Common myeloid progenitor, CD34-positive (primary cell): Measurements from ENCODE around the gene CPNE6.
A peak's percentile ranks its signal among the peaks of the same experiment; 100 is the strongest.

Experiments used
- CTCF ChIA-PET: fragments of 350-600 bp; sonication (Branson Sonifier 250); formaldehyde crosslinking; loops from one replicate; lab custom pipeline; 2021; ENCODE audit warnings: antibody characterized with exemption; lab: Charles Lee
- POLR2A ChIA-PET: fragments of 350-600 bp; sonication (Branson Sonifier 250); formaldehyde crosslinking; loops from one replicate; lab custom pipeline; 2021; ENCODE audit warnings: antibody characterized with exemption; lab: Charles Lee
- DNase-seq, 3 donors: peaks; one replicate each; pipeline versions ENCODE4 v3.0.0 to v3.0.0-alpha.2; 2013
- H3K27ac ChIP-seq, 2 experiments: 1 replicate in 1 of 2; 2 replicates in 1 of 2; pipeline ENCODE4 v1.7.0; 2013; ENCODE audit warnings: inconsistent platforms in 2 of 2, low read length in 2 of 2, mild to moderate bottlenecking in 2 of 2, low read depth in 1 of 2, moderate library complexity in 1 of 2; ENCODE audit not compliant: severe bottlenecking in 2 of 2, insufficient read depth in 1 of 2, poor library complexity in 1 of 2
- H3K27me3 ChIP-seq, 5 experiments: replicated peaks in 2 of 5; 1 replicate in 3 of 5; 2 replicates in 2 of 5; pipeline versions ENCODE4 v1.6.1 to v1.7.0; 2013; ENCODE audit warnings: low read length in 4 of 5, mild to moderate bottlenecking in 2 of 5, moderate library complexity in 2 of 5, inconsistent platforms in 1 of 5; ENCODE audit not compliant: insufficient read depth in 5 of 5, control insufficient read depth in 4 of 5
- H3K36me3 ChIP-seq, 4 experiments: 1 replicate in 2 of 4; 2 replicates in 2 of 4; pipeline versions ENCODE4 v1.6.1 to v1.7.0; 2013; ENCODE audit warnings: low read length in 3 of 4, control low read depth in 1 of 4, mild to moderate bottlenecking in 1 of 4; ENCODE audit not compliant: control insufficient read depth in 4 of 4, insufficient read depth in 4 of 4
- H3K4me1 ChIP-seq, 4 experiments: 1 replicate in 3 of 4; 2 replicates in 1 of 4; pipeline versions ENCODE4 v1.6.1 to v1.7.1; 2013; ENCODE audit warnings: low read length in 3 of 4, mild to moderate bottlenecking in 3 of 4, control low read depth in 1 of 4, inconsistent platforms in 1 of 4, moderate library complexity in 1 of 4; ENCODE audit not compliant: control insufficient read depth in 4 of 4, insufficient read depth in 4 of 4; ENCODE audit errors: control extremely low read depth in 1 of 4
- H3K4me3 ChIP-seq, 7 experiments: 1 replicate in 4 of 7; 2 replicates in 3 of 7; pipeline versions ENCODE4 v1.5.1 to v1.7.0; 2013; ENCODE audit warnings: mild to moderate bottlenecking in 7 of 7, low read length in 6 of 7, moderate library complexity in 6 of 7, inconsistent platforms in 2 of 7, low read depth in 2 of 7, control low read depth in 1 of 7; ENCODE audit not compliant: insufficient read depth in 4 of 7, control insufficient read depth in 1 of 7; ENCODE audit errors: extremely low read depth in 1 of 7
- H3K9me3 ChIP-seq, 5 experiments: 1 replicate in 4 of 5; 2 replicates in 1 of 5; pipeline versions ENCODE4 v1.6.1 to v1.7.1; 2013; ENCODE audit warnings: low read length in 4 of 5, mild to moderate bottlenecking in 2 of 5, inconsistent platforms in 1 of 5, low read depth in 1 of 5, moderate library complexity in 1 of 5; ENCODE audit not compliant: control insufficient read depth in 4 of 5, insufficient read depth in 2 of 5; ENCODE audit errors: control extremely low read depth in 1 of 5
- WGBS: methylation state at CpG from one replicate; pipeline ENCODE4 v1.1.5; 2013; ENCODE audit not compliant: insufficient coverage; 5-methylcytosine and 5-hydroxymethylcytosine counted together

CPNE6 gene

DNA sequence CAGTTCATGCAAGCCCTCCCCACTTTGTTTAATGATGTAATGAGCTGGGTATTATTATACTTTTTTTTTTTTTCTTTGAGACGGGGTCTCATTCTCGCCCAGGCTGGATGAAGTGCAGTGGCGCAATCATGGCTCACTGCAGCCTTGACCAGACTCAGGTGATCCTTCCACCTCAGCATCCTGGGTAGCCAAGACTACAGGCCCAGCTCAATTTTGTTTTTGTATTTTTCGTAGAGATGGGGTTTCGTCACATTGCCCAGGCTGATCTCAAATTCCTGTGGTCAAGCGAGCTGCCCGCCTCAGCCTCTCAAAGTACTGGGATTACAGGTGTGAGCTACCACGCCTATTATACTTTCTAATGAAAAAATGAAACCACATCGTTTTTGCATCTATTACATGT, 38.7 kb downstream of the CPNE6 start:
- ChIA-PET CTCF (interaction anchor here (0.6 to 11.6 kb wide), 21 partner anchors 9 to 805 kb away, joined by 3 to 188 read pairs (median 4); partner anchors contain the start of genes CARMIL3, CHMP4A, EMC9 and FITM1), POLR2A (no interaction called here)
- Histone ChIP-seq H3K9me3 (peaks cover 0 to under 1% (median 0%) of the 10 kb centered on the region in 5 experiments), H3K36me3 (peaks cover 0 to 1% (median 0%) of the 10 kb centered on the region in 4 experiments), H3K27me3 (no peaks in the 10 kb centered on the region), H3K4me3 (no peak overlapping the region), H3K27ac (no peak overlapping the region), H3K4me1 (peaks cover 3 to 28% (median 12%) of the 10 kb centered on the region in 4 experiments)
- no peak for DNase-seq
- WGBS, result 95% methylated on average over 6 of the region's 9 CpGs

DNA sequence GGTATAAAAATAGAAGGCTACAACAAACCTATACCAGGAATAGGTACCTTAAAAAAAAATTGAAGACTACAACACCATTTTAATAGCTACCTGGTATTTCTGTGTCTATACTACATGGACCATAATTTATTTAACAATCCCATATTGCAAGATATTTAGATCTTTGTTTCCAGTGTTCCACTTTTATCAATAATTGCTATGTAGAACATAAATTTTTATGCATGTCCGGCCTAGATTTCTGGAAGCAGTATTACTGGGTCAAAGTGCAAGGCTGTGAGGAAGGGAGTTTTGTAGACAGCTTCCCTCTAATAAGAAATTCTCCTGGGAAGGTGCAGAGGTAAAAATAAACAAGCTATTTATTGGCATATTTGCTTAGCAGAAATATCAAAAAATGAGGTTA, 39.2 kb downstream of the CPNE6 start:
- Histone ChIP-seq H3K27me3 (no peaks in the 10 kb centered on the region), H3K9me3 (no peaks in the 10 kb centered on the region), H3K4me1 (peaks cover 3 to 32% (median 14%) of the 10 kb centered on the region in 4 experiments), H3K27ac (no peak overlapping the region), H3K4me3 (no peak overlapping the region), H3K36me3 (no peaks in the 10 kb centered on the region)
- POLR2A ChIA-PET, result no interaction called here
- no peak for DNase-seq
- WGBS, result no CpG with 5 or more reads among the region's 1 CpG
- CTCF ChIA-PET, result interaction anchor here (0.7 to 11.6 kb wide), 17 partner anchors 9 to 102 kb away, joined by 3 to 188 read pairs (median 5); partner anchors contain the start of genes CARMIL3, CHMP4A, FITM1 and IRF9

DNA sequence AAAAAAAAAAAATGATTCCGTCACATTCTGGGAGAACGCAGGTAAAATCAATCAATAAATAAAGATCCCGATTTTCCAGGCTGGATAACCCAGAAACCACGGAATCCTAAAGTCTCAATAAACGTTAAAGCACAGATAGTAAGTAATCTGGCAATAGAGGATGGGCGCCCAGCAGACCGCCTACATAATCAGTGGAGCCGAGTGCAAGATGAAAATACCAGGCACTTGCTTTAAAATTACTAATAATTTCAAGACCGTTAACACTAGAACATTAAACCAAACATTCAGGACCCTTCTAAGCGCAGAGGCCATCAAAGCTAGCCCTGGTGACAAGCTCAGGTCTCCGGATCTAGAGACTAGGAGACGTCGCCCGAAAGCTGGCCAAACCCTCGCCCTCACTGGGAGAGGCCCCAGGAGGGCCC, 42.0 kb downstream of the CPNE6 start:
- 13% methylated on average over 12 of the region's 15 CpGs for WGBS
- POLR2A ChIA-PET, result interaction anchor here (0.6 to 2.4 kb wide), 8 partner anchors 19 to 75 kb away, joined by 3 to 11 read pairs (median 6); partner anchors contain the start of genes EMC9, IPO4, IRF9 and PCK2
- Histone ChIP-seq H3K27ac (peak overlapping the region; percentile 95 to 98), H3K9me3 (no peaks in the 10 kb centered on the region), H3K4me1 (peaks cover 11 to 40% (median 26%) of the 10 kb centered on the region in 4 experiments), H3K4me3 (peak overlapping the region; percentile 51 to 98 (median 91)), H3K36me3 (peaks cover 6 to 21% (median 14%) of the 10 kb centered on the region in 4 experiments), H3K27me3 (no peaks in the 10 kb centered on the region)
- peak in 1 of 3 donors; percentile 40 for DNase-seq
- CTCF ChIA-PET, result interaction anchor here (0.8 to 7.7 kb wide), 6 partner anchors 18 to 56 kb away, joined by 3 to 46 read pairs (median 16); partner anchors contain the start of genes FITM1, PCK2 and PSME1

- peak; percentile 91 to 96 (median 93) for DNase-seq
- ChIA-PET CTCF (interaction anchor here (0.8 to 7.7 kb wide), 15 partner anchors 12 to 123 kb away, joined by 3 to 46 read pairs (median 4); partner anchors contain the start of genes FITM1, IRF9, PCK2 and PSME1), POLR2A (interaction anchor here (0.6 to 2.4 kb wide), 12 partner anchors 12 to 75 kb away, joined by 3 to 11 read pairs (median 5); partner anchors contain the start of genes EMC9, IPO4, IRF9 and PCK2)
- H3K27me3 ChIP-seq, result no peaks in the 10 kb centered on the region
- no peaks in the 10 kb centered on the region for H3K9me3 ChIP-seq
- WGBS, result 0% methylated on average over 42 of the region's 42 CpGs
- H3K27ac ChIP-seq, result peak overlapping the region; percentile 95 to 98
- H3K36me3 ChIP-seq, result peaks cover 11 to 27% (median 20%) of the 10 kb centered on the region in 4 experiments
- H3K4me1 ChIP-seq, result peaks cover 10 to 35% (median 20%) of the 10 kb centered on the region in 4 experiments
- peak overlapping the region; percentile 51 to 98 (median 91) for H3K4me3 ChIP-seq
These were observed 42.6 kb downstream of the CPNE6 start for GRCh38 chr14:24113801-24114531.

GRCh38 chr14:24114532-24115421, 43.4 kb downstream of the CPNE6 start, which contains the start of the genes DCAF11 and NRL:
Gene DCAF11, plus strand, starts transcription at chr14:24114777. Its CDS starts 818 bp downstream, at chr14:24115595.
Gene NRL, minus strand, starts transcription at chr14:24114949. Its CDS starts 32,101 bp downstream, at chr14:24082848.
- CTCF ChIA-PET, result interaction anchor here (0.5 to 7.7 kb wide), 16 partner anchors 11 to 122 kb away, joined by 3 to 46 read pairs (median 4); partner anchors contain the start of genes FITM1, IRF9, PCK2 and PSME1
- POLR2A ChIA-PET, result interaction anchor here (1.0 to 2.4 kb wide), 10 partner anchors 12 to 74 kb away, joined by 3 to 11 read pairs (median 6); partner anchors contain the start of genes EMC9, IPO4, IRF9 and PCK2
- Histone ChIP-seq H3K4me3 (peak within 1 kb of the TSS; percentile 51 to 98 (median 91)), H3K4me1 (peaks cover 8 to 33% (median 19%) of the 10 kb centered on the region in 4 experiments), H3K36me3 (peaks cover 14 to 35% (median 28%) of the 10 kb centered on the region in 4 experiments), H3K9me3 (no peaks in the 10 kb centered on the region), H3K27me3 (no peaks in the 10 kb centered on the region), H3K27ac (peak within 1 kb of the TSS; percentile 95 to 98)
- 0% methylated on average over 45 of the region's 65 CpGs for WGBS
- DNase-seq, result peak; percentile 100
